SK-N-SH treated with all-trans-retinoic acid at 6 μM for 48 hours (cell line): ENCODE data around the gene CCDC137.

Experiments used
- ATAC-seq: fragments of 200-7000 bp; cut with Tn5 transposase; 3 replicates; pipeline ENCODE4 v1.9.1; 2020; ENCODE audit warnings: mild to moderate bottlenecking, moderate library complexity
- ARNTL ChIP-seq: fragments of 450-650 bp; formaldehyde crosslinking; IDR thresholded peaks from 2 replicates; pipeline ENCODE4 v1.5.0; 2020; ENCODE audit warnings: low read depth, mild to moderate bottlenecking, moderate library complexity, borderline replicate concordance
- CREB5 ChIP-seq: fragments of 250-450 bp; sonication (Bioruptor Pico); IDR thresholded peaks from 2 replicates; pipeline ENCODE4 v1.5.1; 2020; ENCODE audit warnings: low read depth, mild to moderate bottlenecking, moderate library complexity
- CSRNP3 ChIP-seq: fragments of 250-450 bp; sonication (Bioruptor Pico); IDR thresholded peaks from 2 replicates; pipeline ENCODE4 v1.5.1; 2021; ENCODE audit warnings: mild to moderate bottlenecking, moderate library complexity
- ESRRG ChIP-seq: fragments of 250-450 bp; sonication (Bioruptor Pico); IDR thresholded peaks from 2 replicates; pipeline ENCODE4 v1.6.1; 2021; ENCODE audit warnings: mild to moderate bottlenecking
- GLIS3 ChIP-seq: fragments of 250-450 bp; sonication (Bioruptor Pico); IDR thresholded peaks from 2 replicates; pipeline ENCODE4 v1.5.0; 2020; ENCODE audit warnings: mild to moderate bottlenecking, moderate library complexity
- ISL1 ChIP-seq: fragments of 250-450 bp; sonication (Bioruptor Pico); IDR thresholded peaks from 2 replicates; pipeline ENCODE4 v2.1.2; 2022; ENCODE audit warnings: mild to moderate bottlenecking, moderate library complexity
- PPARA ChIP-seq: fragments of 250-450 bp; sonication (Bioruptor Pico); IDR thresholded peaks from 2 replicates; pipeline ENCODE4 v1.5.0; 2020; ENCODE audit warnings: mild to moderate bottlenecking, borderline replicate concordance
- RARB ChIP-seq: fragments of 250-450 bp; sonication (Bioruptor Pico); IDR thresholded peaks from 2 replicates; pipeline ENCODE4 v1.8.0; 2021; ENCODE audit warnings: mild to moderate bottlenecking, moderate library complexity
- SNAI2 ChIP-seq: fragments of 250-450 bp; sonication (Bioruptor Pico); IDR thresholded peaks from 2 replicates; pipeline ENCODE4 v1.5.0; 2020; ENCODE audit warnings: mild to moderate bottlenecking, moderate library complexity
- TOX ChIP-seq: fragments of 250-450 bp; sonication (Bioruptor Pico); IDR thresholded peaks from 2 replicates; pipeline ENCODE4 v1.8.0; 2021; ENCODE audit warnings: mild to moderate bottlenecking, moderate library complexity, borderline replicate concordance
- ZC3H10 ChIP-seq: fragments of 250-450 bp; sonication (Bioruptor Pico); IDR thresholded peaks from 2 replicates; pipeline ENCODE4 v1.5.1; 2021; ENCODE audit warnings: mild to moderate bottlenecking, moderate library complexity
- ZFP3 ChIP-seq: fragments of 250-450 bp; sonication (Bioruptor Pico); IDR thresholded peaks from 2 replicates; pipeline ENCODE4 v1.5.0; 2020; ENCODE audit warnings: mild to moderate bottlenecking, moderate library complexity
- ZFP30 ChIP-seq: fragments of 450-650 bp; formaldehyde crosslinking; IDR thresholded peaks from 2 replicates; pipeline ENCODE4 v1.5.0; 2022; ENCODE audit warnings: mild to moderate bottlenecking, moderate library complexity
- ZNF565 ChIP-seq: fragments of 450-650 bp; formaldehyde crosslinking; conservative IDR thresholded peaks from 2 replicates; pipeline ENCODE4 v1.5.0; 2020; ENCODE audit warnings: low read depth, mild to moderate bottlenecking, moderate library complexity
- ZNF8 ChIP-seq: fragments of 450-650 bp; formaldehyde crosslinking; IDR thresholded peaks from 2 replicates; pipeline ENCODE4 v1.5.0; 2020; ENCODE audit warnings: mild to moderate bottlenecking, moderate library complexity
- TF ChIP-seq, protein P1 (sequence below): fragments of 250-450 bp; sonication (Bioruptor Pico); IDR thresholded peaks from 2 replicates; pipeline ENCODE4 v1.8.0; 2020; ENCODE audit warnings: mild to moderate bottlenecking, moderate library complexity, borderline replicate concordance
- TF ChIP-seq, protein P2 (sequence below): fragments of 250-450 bp; sonication (Bioruptor Pico); IDR thresholded peaks from 2 replicates; pipeline ENCODE4 v1.8.0; 2021; ENCODE audit warnings: low read depth, mild to moderate bottlenecking, moderate library complexity, borderline replicate concordance

The CCDC137 gene

DNA sequence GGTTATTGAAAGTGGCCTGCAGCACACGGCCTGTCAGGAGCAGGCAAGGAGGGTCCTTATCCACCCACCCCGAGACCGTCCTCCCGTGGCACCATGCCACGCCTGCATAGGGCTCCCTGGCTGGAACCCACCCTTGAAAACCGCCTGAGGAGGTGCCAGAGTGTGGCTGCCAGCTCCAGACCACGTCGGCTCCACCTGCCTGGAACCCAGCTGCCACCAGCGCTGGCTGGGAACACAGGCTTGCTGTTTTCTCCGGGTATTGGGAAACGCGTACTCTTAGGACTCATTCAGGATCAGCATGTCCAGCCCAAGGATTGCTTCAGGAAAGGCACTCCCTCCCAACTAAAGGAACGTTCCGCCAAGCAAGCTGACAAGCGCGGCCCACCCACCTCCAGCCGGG, 10.4 kb downstream of the CCDC137 start (continued):
- TF ChIP-seq, protein P1, sequence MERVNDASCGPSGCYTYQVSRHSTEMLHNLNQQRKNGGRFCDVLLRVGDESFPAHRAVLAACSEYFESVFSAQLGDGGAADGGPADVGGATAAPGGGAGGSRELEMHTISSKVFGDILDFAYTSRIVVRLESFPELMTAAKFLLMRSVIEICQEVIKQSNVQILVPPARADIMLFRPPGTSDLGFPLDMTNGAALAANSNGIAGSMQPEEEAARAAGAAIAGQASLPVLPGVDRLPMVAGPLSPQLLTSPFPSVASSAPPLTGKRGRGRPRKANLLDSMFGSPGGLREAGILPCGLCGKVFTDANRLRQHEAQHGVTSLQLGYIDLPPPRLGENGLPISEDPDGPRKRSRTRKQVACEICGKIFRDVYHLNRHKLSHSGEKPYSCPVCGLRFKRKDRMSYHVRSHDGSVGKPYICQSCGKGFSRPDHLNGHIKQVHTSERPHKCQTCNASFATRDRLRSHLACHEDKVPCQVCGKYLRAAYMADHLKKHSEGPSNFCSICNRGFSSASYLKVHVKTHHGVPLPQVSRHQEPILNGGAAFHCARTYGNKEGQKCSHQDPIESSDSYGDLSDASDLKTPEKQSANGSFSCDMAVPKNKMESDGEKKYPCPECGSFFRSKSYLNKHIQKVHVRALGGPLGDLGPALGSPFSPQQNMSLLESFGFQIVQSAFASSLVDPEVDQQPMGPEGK (CRISPR knock-in tag) = no peak
- TF ChIP-seq SNAI2 (CRISPR knock-in tag) (no peak), ZFP30 (CRISPR knock-in tag) (no peak), ZC3H10 (CRISPR knock-in tag) (no peak), TOX (CRISPR knock-in tag) (no peak)

- TF ChIP-seq GLIS3 (CRISPR knock-in tag) (no peak), ESRRG (CRISPR knock-in tag) (no peak), ARNTL (CRISPR knock-in tag) (no peak), PPARA (CRISPR knock-in tag) (no peak), ISL1 (CRISPR knock-in tag) (no peak), ZNF565 (CRISPR knock-in tag) (no peak), ZFP30 (CRISPR knock-in tag) (no peak), ZFP3 (CRISPR knock-in tag) (no peak), ZNF8 (CRISPR knock-in tag) (no peak), CSRNP3 (CRISPR knock-in tag) (no peak)
- TF ChIP-seq, protein P1 (CRISPR knock-in tag) = no peak
- TF ChIP-seq, protein P2, sequence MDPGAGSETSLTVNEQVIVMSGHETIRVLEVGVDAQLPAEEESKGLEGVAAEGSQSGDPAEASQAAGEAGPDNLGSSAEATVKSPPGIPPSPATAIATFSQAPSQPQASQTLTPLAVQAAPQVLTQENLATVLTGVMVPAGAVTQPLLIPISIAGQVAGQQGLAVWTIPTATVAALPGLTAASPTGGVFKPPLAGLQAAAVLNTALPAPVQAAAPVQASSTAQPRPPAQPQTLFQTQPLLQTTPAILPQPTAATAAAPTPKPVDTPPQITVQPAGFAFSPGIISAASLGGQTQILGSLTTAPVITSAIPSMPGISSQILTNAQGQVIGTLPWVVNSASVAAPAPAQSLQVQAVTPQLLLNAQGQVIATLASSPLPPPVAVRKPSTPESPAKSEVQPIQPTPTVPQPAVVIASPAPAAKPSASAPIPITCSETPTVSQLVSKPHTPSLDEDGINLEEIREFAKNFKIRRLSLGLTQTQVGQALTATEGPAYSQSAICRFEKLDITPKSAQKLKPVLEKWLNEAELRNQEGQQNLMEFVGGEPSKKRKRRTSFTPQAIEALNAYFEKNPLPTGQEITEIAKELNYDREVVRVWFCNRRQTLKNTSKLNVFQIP = no peak
- no peak for ATAC-seq
Observed at GRCh38 chr17:81680150-81680549, 13.6 kb downstream of the CCDC137 start.

DNA sequence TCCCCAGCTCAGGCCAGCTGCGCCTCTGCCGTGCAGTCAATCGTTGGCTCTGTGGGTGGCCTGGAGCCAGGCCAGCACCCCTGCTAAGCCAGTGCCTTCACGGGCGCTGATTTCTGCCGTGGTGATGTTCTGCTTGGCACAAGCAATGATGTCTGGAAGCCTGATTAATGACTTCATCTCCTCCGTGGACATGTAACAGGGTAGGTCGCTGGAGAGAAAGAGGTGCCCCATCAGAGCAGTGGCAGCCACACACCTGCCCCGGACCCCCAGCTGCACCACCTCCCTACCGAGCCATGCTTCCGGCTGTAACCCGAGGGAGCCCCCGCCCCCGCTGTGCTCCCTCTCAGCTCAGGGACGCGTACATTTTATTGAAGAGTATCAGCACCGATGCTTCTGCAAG, 15.1 kb downstream of the CCDC137 start:
- ATAC-seq = no peak
- TF ChIP-seq GLIS3 (CRISPR knock-in tag) (no peak), ZC3H10 (CRISPR knock-in tag) (no peak), ESRRG (CRISPR knock-in tag) (no peak), RARB (CRISPR knock-in tag) (no peak), ARNTL (CRISPR knock-in tag) (no peak), ISL1 (CRISPR knock-in tag) (no peak), CSRNP3 (CRISPR knock-in tag) (no peak), CREB5 (no peak), ZNF8 (CRISPR knock-in tag) (no peak)
- TF ChIP-seq, protein P2 = no peak
- TF ChIP-seq, all 23 proteins: peak for 0
